NOMO-1 (cell line): ENCODE data around the gene EBNA1BP2.
"Not testable (repeated sequence)": the region's sequence is repeated elsewhere in the genome, so short reads cannot be mapped to it uniquely, and the experiment has no call there.

Experiments used
- DNase-seq, 2 experiments: peaks; one replicate each; lab custom pipeline; 2025; ENCODE audit not compliant: unreplicated experiment in 2 of 2; lab: John Stamatoyannopoulos, UW

EBNA1BP2 gene

GRCh38 chr1:43121256-43121900, 50.7 kb downstream of the EBNA1BP2 start:
- no peak for DNase-seq

- not testable (repeated sequence) for DNase-seq
Observed at GRCh38 chr1:43119928-43120586, 52.0 kb downstream of the EBNA1BP2 start.
